ENCODE data around the gene MEGF6.
"Not testable (repeated sequence)": the region's sequence is repeated elsewhere in the genome, so short reads cannot be mapped to it uniquely, and the experiment has no call there.

Gene MEGF6

GRCh38 chr1:3590139-3590763 lies 21.1 kb downstream of the MEGF6 start:
- no peak for DNase-seq

- no peak for DNase-seq
Observed at GRCh38 chr1:3588395-3588794, 22.9 kb downstream of the MEGF6 start.

- DNase-seq = no peak
Observed at GRCh38 chr1:3586986-3587759, 24.1 kb downstream of the MEGF6 start.

- DNase-seq = no peak
Observed at GRCh38 chr1:3585940-3586568, 25.3 kb downstream of the MEGF6 start.

- DNase-seq = not testable (repeated sequence)
Observed at GRCh38 chr1:3585353-3585868, 25.9 kb downstream of the MEGF6 start.

GRCh38 chr1:3584915-3585314 lies 26.4 kb downstream of the MEGF6 start:
- DNase-seq = no peak

- not testable (repeated sequence) for DNase-seq
Observed at GRCh38 chr1:3583751-3584150, 27.6 kb downstream of the MEGF6 start.

GRCh38 chr1:3581296-3582036 lies 29.8 kb downstream of the MEGF6 start:
- DNase-seq = no peak

- DNase-seq = no peak
Observed at GRCh38 chr1:3580231-3580630, 31.1 kb downstream of the MEGF6 start.

- no peak for DNase-seq
Observed at GRCh38 chr1:3579626-3580025, 31.7 kb downstream of the MEGF6 start.

- DNase-seq = no peak
Observed at GRCh38 chr1:3578906-3579305, 32.4 kb downstream of the MEGF6 start.

- no peak for DNase-seq
Observed at GRCh38 chr1:3578433-3578805, 32.9 kb downstream of the MEGF6 start.

GRCh38 chr1:3577711-3578432 lies 33.4 kb downstream of the MEGF6 start:
- DNase-seq = no peak

GRCh38 chr1:3577300-3577699 lies 34.0 kb downstream of the MEGF6 start:
- DNase-seq = no peak

- no peak for DNase-seq
Observed at GRCh38 chr1:3575993-3576392, 35.3 kb downstream of the MEGF6 start.

- not testable (repeated sequence) for DNase-seq
Observed at GRCh38 chr1:3575515-3575914, 35.8 kb downstream of the MEGF6 start.

GRCh38 chr1:3573500-3573899 lies 37.8 kb downstream of the MEGF6 start:
- DNase-seq = no peak

GRCh38 chr1:3572638-3573037 lies 38.7 kb downstream of the MEGF6 start:
- not testable (repeated sequence) for DNase-seq

- DNase-seq = no peak
Observed at GRCh38 chr1:3571263-3571662, 40.0 kb downstream of the MEGF6 start.

GRCh38 chr1:3570066-3570986 lies 41.0 kb downstream of the MEGF6 start:
- no peak for DNase-seq

- no peak for DNase-seq
Observed at GRCh38 chr1:3569436-3569835, 41.9 kb downstream of the MEGF6 start.

Data from suppressor macrophage treated with lipopolysaccharide for 4 hours (primary cell).